Thyroid gland (tissue), 4 donors: ENCODE data around the gene ZFYVE26.

ENCODE experiments used
- POLR2A ChIP-seq, 2 donors: fragments of 450-650 bp; IDR thresholded peaks; one replicate each; pipeline ENCODE4 v1.6.1; 2017; ENCODE audit warnings: antibody characterized with exemption in 2 of 2, mild to moderate bottlenecking in 2 of 2, moderate library complexity in 1 of 2
- TF ChIP-seq, protein P1 (sequence below), 6 experiments: fragments of 200-600 bp in 3 of 6; fragments of 450-650 bp in 3 of 6; sonication (generic) in 3 of 6; IDR thresholded peaks; one replicate each; pipeline ENCODE4 v1.5.1; 2016 to 2019; ENCODE audit warnings: antibody characterized with exemption in 6 of 6, mild to moderate bottlenecking in 2 of 6, inconsistent platforms in 1 of 6, moderate library complexity in 1 of 6

DNA sequence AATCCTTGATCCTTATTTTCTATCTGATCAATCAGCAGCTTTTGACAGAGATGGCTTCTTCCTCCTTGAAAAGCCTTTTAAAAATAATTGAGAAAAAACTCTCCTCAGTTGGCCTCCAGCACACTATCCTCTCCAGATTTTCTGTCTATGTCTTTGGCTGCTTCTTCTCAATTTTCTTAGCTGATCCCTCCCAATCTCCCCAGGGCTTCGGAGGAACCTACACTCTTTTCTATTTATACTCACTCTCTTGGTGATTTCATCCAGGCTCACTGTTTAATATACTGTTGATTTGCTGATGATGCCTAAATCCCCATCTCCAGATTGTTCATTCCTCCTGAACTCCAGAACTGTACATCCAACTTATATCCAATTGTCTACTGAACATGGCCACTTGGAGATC, 59.9 kb downstream of the ZFYVE26 start:
- TF ChIP-seq, protein P1, sequence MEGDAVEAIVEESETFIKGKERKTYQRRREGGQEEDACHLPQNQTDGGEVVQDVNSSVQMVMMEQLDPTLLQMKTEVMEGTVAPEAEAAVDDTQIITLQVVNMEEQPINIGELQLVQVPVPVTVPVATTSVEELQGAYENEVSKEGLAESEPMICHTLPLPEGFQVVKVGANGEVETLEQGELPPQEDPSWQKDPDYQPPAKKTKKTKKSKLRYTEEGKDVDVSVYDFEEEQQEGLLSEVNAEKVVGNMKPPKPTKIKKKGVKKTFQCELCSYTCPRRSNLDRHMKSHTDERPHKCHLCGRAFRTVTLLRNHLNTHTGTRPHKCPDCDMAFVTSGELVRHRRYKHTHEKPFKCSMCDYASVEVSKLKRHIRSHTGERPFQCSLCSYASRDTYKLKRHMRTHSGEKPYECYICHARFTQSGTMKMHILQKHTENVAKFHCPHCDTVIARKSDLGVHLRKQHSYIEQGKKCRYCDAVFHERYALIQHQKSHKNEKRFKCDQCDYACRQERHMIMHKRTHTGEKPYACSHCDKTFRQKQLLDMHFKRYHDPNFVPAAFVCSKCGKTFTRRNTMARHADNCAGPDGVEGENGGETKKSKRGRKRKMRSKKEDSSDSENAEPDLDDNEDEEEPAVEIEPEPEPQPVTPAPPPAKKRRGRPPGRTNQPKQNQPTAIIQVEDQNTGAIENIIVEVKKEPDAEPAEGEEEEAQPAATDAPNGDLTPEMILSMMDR (IDR thresholded peaks at IDR 0.05): no peak
- no peak for TF ChIP-seq POLR2A (IDR thresholded peaks at IDR 0.05)
